Thoracic aorta (tissue), 2 donors: ENCODE data around the gene FBXO3. TPM values are rescaled to one million over a fixed set of nuclear protein-coding genes. Genes with fewer than 3 reads are reported as not detected.
A peak's percentile ranks its signal among the peaks of the same experiment; 100 is the strongest.

Experiments used
- ATAC-seq: fragments of 150-250 bp; one replicate; pipeline ENCODE4 v1.8.0; 2017; ENCODE audit warnings: low read depth; ENCODE audit not compliant: insufficient number of reproducible peaks, low FRiP score
- DNase-seq: peaks from one replicate; pipeline ENCODE4 v3.0.0-alpha.2; 2020; ENCODE audit warnings: low spot score
- H3K27ac ChIP-seq, 2 donors: fragments of 200-600 bp; sonication (generic); 1 replicate in 1 of 2; 2 replicates in 1 of 2; pipeline ENCODE4 v1.5.1; 2016; ENCODE audit warnings: mild to moderate bottlenecking in 2 of 2, moderate library complexity in 2 of 2
- H3K27me3 ChIP-seq: fragments of 200-600 bp; sonication (generic); replicated peaks from 2 replicates; pipeline ENCODE4 v1.6.0; 2016; ENCODE audit warnings: mild to moderate bottlenecking; ENCODE audit not compliant: insufficient read depth
- H3K36me3 ChIP-seq: fragments of 200-600 bp; sonication (generic); one replicate; pipeline ENCODE4 v1.5.1; 2016
- H3K4me1 ChIP-seq, 2 donors: fragments of 200-600 bp; sonication (generic); 1 replicate in 1 of 2; 2 replicates in 1 of 2; pipeline versions ENCODE4 v1.5.1 to v1.6.0; 2016; ENCODE audit warnings: low read depth in 2 of 2, mild to moderate bottlenecking in 1 of 2; ENCODE audit not compliant: control insufficient read depth in 1 of 2
- H3K4me3 ChIP-seq: fragments of 200-600 bp; sonication (generic); 2 replicates; pipeline ENCODE4 v1.5.1; 2016; ENCODE audit warnings: mild to moderate bottlenecking
- H3K9me3 ChIP-seq: fragments of 200-600 bp; sonication (generic); 2 replicates; pipeline ENCODE4 v1.5.1; 2016
- CTCF ChIP-seq: fragments of 200-600 bp; sonication (generic); IDR thresholded peaks from one replicate; pipeline ENCODE4 v1.5.1; 2019; ENCODE audit warnings: antibody characterized with exemption
- total RNA-seq, 2 donors: library from RNA; depleted of rRNA; stranded (reverse); fragments of >200 nt; gene quantifications; one replicate each; pipeline versions ENCODE4 v1.1.0 to v1.2.3, GENCODE V29; 2016

Gene FBXO3
- total RNA-seq, 2 donors from 2014 or later: 35.1 to 73.8 TPM

GRCh38 chr11:33721426-33721825 is 52.9 kb downstream of the FBXO3 start:
- Histone ChIP-seq H3K9me3 (no peaks in the 10 kb centered on the region), H3K36me3 (peaks cover 13% of the 10 kb centered on the region), H3K4me1 (peaks cover 31 to 44% of the 10 kb centered on the region in 2 donors), H3K27me3 (no peaks in the 10 kb centered on the region), H3K4me3 (no peak overlapping the region), H3K27ac (peak overlapping the region in 1 of 2 donors; percentile 58)
- TF ChIP-seq CTCF: no peak
- no peak for ATAC-seq
- no peak for DNase-seq

GRCh38 chr11:33719587-33719986 is 54.7 kb downstream of the FBXO3 start:
- peaks cover 25 to 34% of the 10 kb centered on the region in 2 donors for H3K4me1 ChIP-seq
- no peaks in the 10 kb centered on the region for H3K27me3 ChIP-seq
- DNase-seq: no peak
- no peak for TF ChIP-seq CTCF
- no peak overlapping the region for H3K4me3 ChIP-seq
- H3K36me3 ChIP-seq: peaks cover 18% of the 10 kb centered on the region
- H3K9me3 ChIP-seq: no peaks in the 10 kb centered on the region
- ATAC-seq: no peak
- H3K27ac ChIP-seq: no peak overlapping the region

- H3K4me1 ChIP-seq: peaks cover 14 to 23% of the 10 kb centered on the region in 2 donors
- H3K9me3 ChIP-seq: no peaks in the 10 kb centered on the region
- DNase-seq (no peak), ATAC-seq (no peak)
- H3K27ac ChIP-seq: no peak overlapping the region
- peaks cover 25% of the 10 kb centered on the region for H3K36me3 ChIP-seq
- TF ChIP-seq CTCF: no peak
- no peaks in the 10 kb centered on the region for H3K27me3 ChIP-seq
- no peak overlapping the region for H3K4me3 ChIP-seq
These were observed 55.9 kb downstream of the FBXO3 start for GRCh38 chr11:33718440-33718839.

GRCh38 chr11:33716243-33716642 is 58.1 kb downstream of the FBXO3 start:
- Histone ChIP-seq H3K4me1 (peaks cover 0 to 1% of the 10 kb centered on the region in 2 donors), H3K27me3 (no peaks in the 10 kb centered on the region), H3K9me3 (no peaks in the 10 kb centered on the region), H3K4me3 (no peak overlapping the region), H3K36me3 (peaks cover 25% of the 10 kb centered on the region), H3K27ac (no peak overlapping the region)
- ATAC-seq: no peak
- no peak for DNase-seq
- TF ChIP-seq CTCF: no peak

- H3K27ac ChIP-seq: no peak overlapping the region
- H3K36me3 ChIP-seq: peaks cover 40% of the 10 kb centered on the region
- H3K9me3 ChIP-seq: no peaks in the 10 kb centered on the region
- no peaks in the 10 kb centered on the region for H3K27me3 ChIP-seq
- ATAC-seq (no peak), DNase-seq (no peak)
- TF ChIP-seq CTCF: no peak
- H3K4me1 ChIP-seq: no peaks in the 10 kb centered on the region
- H3K4me3 ChIP-seq: no peak overlapping the region
These were observed 60.4 kb downstream of the FBXO3 start for GRCh38 chr11:33713856-33714398.
